Panc1 (cell line): Measurements from ENCODE around the gene LIN9.

ENCODE experiments used
- CTCF ChIP-seq: fragments of 450-650 bp; IDR thresholded peaks from 2 replicates; pipeline ENCODE4 v1.5.1; 2017; ENCODE audit warnings: mild to moderate bottlenecking
- POLR2AphosphoS5 ChIP-seq: IDR thresholded peaks from 2 replicates; pipeline ENCODE4 v1.6.1; 2012; ENCODE audit warnings: mild to moderate bottlenecking, low read depth, low read length, moderate library complexity
- REST ChIP-seq, 2 experiments: IDR thresholded peaks; 2 replicates each; pipeline ENCODE4 v1.6.1; 2011 to 2012; ENCODE audit warnings: low read depth in 2 of 2, control low read depth in 1 of 2, low read length in 1 of 2, mild to moderate bottlenecking in 1 of 2, moderate library complexity in 1 of 2; ENCODE audit not compliant: insufficient read depth in 1 of 2
- SIN3A ChIP-seq: IDR thresholded peaks from 2 replicates; pipeline ENCODE4 v1.6.1; 2012; ENCODE audit warnings: low read depth, mild to moderate bottlenecking, low read length, moderate library complexity, borderline replicate concordance; ENCODE audit not compliant: insufficient read depth
- TCF7L2 ChIP-seq: IDR thresholded peaks from 2 replicates; pipeline ENCODE4 v1.6.1; 2011; ENCODE audit warnings: mild to moderate bottlenecking, low read depth, low read length, inconsistent platforms

GRCh38 chr1:226212545-226212944, 96.4 kb downstream of the LIN9 start:
- TF ChIP-seq POLR2AphosphoS5 (no peak), CTCF (no peak), REST (IDR thresholded peaks at IDR 0.05; ENCODE audit: insufficient read depth in 1 of 2, low read depth in 2 of 2, low read length in 1 of 2) (no peak), SIN3A (no peak), TCF7L2 (no peak)
